ENCODE measurements around the gene FBXW4.

- TF ChIP-seq JUND (IDR thresholded peaks at IDR 0.05; ENCODE audit: low read depth, low read length) (no peak), FOXK2 (IDR thresholded peaks at IDR 0.05) (no peak)
Observed at GRCh38 chr10:101658975-101659374, 36.0 kb downstream of the FBXW4 start.

Measured in GM12878 (cell line).